Aorta (tissue), 5 donors: Measurements from ENCODE around the gene PCNA. TPM values are rescaled to one million over a fixed set of nuclear protein-coding genes. Genes with fewer than 3 reads are reported as not detected.
A peak's percentile ranks its signal among the peaks of the same experiment; 100 is the strongest.

ENCODE experiments used
- ATAC-seq: fragments of 200-7000 bp; cut with Tn5 transposase; one replicate; pipeline ENCODE4 v1.9.1; 2022; ENCODE audit warnings: moderate library complexity; ENCODE audit not compliant: low FRiP score
- DNase-seq, 2 donors: peaks; one replicate each; pipeline ENCODE4 v3.0.0-alpha.2; 2020
- H3K27ac ChIP-seq, 2 donors: one replicate each; pipeline ENCODE4 v1.5.1; 2013; ENCODE audit warnings: low read length in 2 of 2, mild to moderate bottlenecking in 2 of 2, moderate library complexity in 2 of 2, control low read depth in 1 of 2, inconsistent platforms in 1 of 2, low read depth in 1 of 2
- H3K27me3 ChIP-seq, 2 donors: one replicate each; pipeline ENCODE4 v1.6.1; 2013; ENCODE audit warnings: control low read depth in 1 of 2, low read length in 1 of 2, mild to moderate bottlenecking in 1 of 2, moderate library complexity in 1 of 2; ENCODE audit not compliant: insufficient read depth in 2 of 2, control insufficient read depth in 1 of 2
- H3K36me3 ChIP-seq, 2 donors: one replicate each; pipeline ENCODE4 v1.6.1; 2013; ENCODE audit warnings: control low read depth in 1 of 2, low read length in 1 of 2, mild to moderate bottlenecking in 1 of 2; ENCODE audit not compliant: insufficient read depth in 2 of 2, control insufficient read depth in 1 of 2
- H3K4me1 ChIP-seq, 2 donors: one replicate each; pipeline ENCODE4 v1.6.1; 2013; ENCODE audit warnings: low read length in 2 of 2, control low read depth in 1 of 2, mild to moderate bottlenecking in 1 of 2, moderate library complexity in 1 of 2; ENCODE audit not compliant: insufficient read depth in 2 of 2, control insufficient read depth in 1 of 2
- H3K4me3 ChIP-seq, 2 donors: one replicate each; pipeline ENCODE4 v1.5.1; 2013; ENCODE audit warnings: low read length in 2 of 2, control low read depth in 1 of 2, mild to moderate bottlenecking in 1 of 2
- H3K9me3 ChIP-seq: one replicate; pipeline ENCODE4 v1.6.1; 2013; ENCODE audit warnings: mild to moderate bottlenecking, low read length; ENCODE audit not compliant: control insufficient read depth
- WGBS, 2 donors: extraction: QIAGEN DNeasy Blood & Tissue Kit; methylation state at CpG; one replicate each; pipeline ENCODE4 v1.1.7; 2013; 5-methylcytosine and 5-hydroxymethylcytosine counted together
- intact Hi-C, 2 donors: fragments of 100-400 bp; cut with DNase I; formaldehyde crosslinking; loops; one replicate each; pipeline versions ENCODE4 v1.14.2 to v1.15.0; 2022
- polyA plus RNA-seq, 2 donors: library from polyadenylated mRNA; stranded (reverse); fragments of 200-250 nt; gene quantifications; one replicate each; pipeline ENCODE4 v1.2.3, GENCODE V29; 2013
- total RNA-seq, 2 donors: library from RNA; stranded (reverse); fragmentation: NEBNext Ultra II Directional; extraction: Animal tissue kit (Norgen Biotek cat#: 25700); gene quantifications; one replicate each; pipeline ENCODE4 v1.2.1, GENCODE V29; 2021
- donor health status: healthy with polysubstance abuse.
- donor health status: Bipolar disorder and iron deficiency.
- donor health status: DM: no; HTN: no; CAD: no.
- donor health status: DM: no; HTN: no; CAD: no.
- donor health status: DM: yes; HTN: yes; CAD: no.

PCNA gene
- total and polyA plus RNA-seq, 4 donors, result 20.1 to 37.4 (median 28.3) TPM

DNA sequence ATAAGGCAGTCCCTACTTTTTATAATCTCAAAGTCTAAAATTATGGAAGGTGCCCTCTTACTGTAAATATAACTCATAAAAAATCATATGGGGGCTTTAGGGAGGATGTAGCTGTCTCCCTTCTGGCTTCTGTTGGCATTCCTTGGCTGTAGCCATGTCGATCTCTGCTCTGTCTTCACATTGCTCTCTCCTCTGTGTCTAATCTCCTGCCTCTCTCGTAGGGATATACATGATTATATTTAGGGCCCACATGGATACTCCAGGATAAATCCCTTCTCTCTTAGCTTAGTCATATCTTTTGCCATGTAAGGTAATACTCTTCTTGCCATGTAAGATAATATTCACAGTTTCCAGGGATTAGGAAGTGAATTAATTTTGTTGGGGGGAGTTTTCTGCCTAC lies 35.6 kb upstream of the PCNA start:
- Histone ChIP-seq H3K36me3 (no peaks in the 10 kb centered on the region), H3K9me3 (no peaks in the 10 kb centered on the region), H3K4me3 (no peak overlapping the region), H3K27me3 (no peaks in the 10 kb centered on the region), H3K27ac (no peak overlapping the region), H3K4me1 (peaks cover 9 to 11% of the 10 kb centered on the region in 2 donors)
- no peak for DNase-seq
- 59 to 68% methylated on average over 2 of the region's 2 CpGs for WGBS, 2 donors
- intact Hi-C loops, result no loop called here
- ATAC-seq, result no peak

DNA sequence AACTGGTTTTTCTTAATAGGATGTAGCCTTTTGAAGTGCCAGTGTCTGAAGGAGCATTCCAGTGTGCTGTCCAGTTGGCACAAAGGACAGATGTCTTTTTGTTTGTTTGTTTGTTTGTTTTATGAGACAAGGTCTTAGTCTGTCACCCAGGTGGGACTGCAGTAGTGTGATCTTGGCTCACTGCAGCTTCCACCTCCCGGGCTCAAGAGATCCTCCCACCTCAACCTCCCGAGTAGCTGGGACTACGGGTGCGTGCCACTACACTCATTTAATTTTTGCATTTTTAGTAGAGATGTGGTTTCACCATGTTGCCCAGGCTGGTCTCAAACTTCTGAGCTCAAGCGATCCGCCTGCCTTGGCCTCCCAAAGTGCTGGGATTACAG lies 34.8 kb upstream of the PCNA start:
- no peak for ATAC-seq
- H3K36me3 ChIP-seq, result no peaks in the 10 kb centered on the region
- intact Hi-C loops, result no loop called here
- H3K4me3 ChIP-seq, result no peak overlapping the region
- DNase-seq, result no peak
- 95 to 96% methylated on average over 6 of the region's 6 CpGs for WGBS, 2 donors
- no peaks in the 10 kb centered on the region for H3K27me3 ChIP-seq
- peaks cover 11 to 14% of the 10 kb centered on the region in 2 donors for H3K4me1 ChIP-seq
- H3K27ac ChIP-seq, result no peak overlapping the region
- H3K9me3 ChIP-seq, result no peaks in the 10 kb centered on the region

GRCh38 chr20:5153612-5154542 lies 34.1 kb upstream of the PCNA start:
- Histone ChIP-seq H3K4me1 (peaks cover 11 to 16% of the 10 kb centered on the region in 2 donors), H3K36me3 (no peaks in the 10 kb centered on the region), H3K9me3 (no peaks in the 10 kb centered on the region), H3K4me3 (no peak overlapping the region), H3K27ac (peak overlapping the region in 1 of 2 donors; percentile 22), H3K27me3 (no peaks in the 10 kb centered on the region)
- intact Hi-C loops, result no loop called here
- WGBS, 2 donors, result 81 to 84% methylated on average over 5 of the region's 5 CpGs
- ATAC-seq (no peak), DNase-seq (no peak)

DNA sequence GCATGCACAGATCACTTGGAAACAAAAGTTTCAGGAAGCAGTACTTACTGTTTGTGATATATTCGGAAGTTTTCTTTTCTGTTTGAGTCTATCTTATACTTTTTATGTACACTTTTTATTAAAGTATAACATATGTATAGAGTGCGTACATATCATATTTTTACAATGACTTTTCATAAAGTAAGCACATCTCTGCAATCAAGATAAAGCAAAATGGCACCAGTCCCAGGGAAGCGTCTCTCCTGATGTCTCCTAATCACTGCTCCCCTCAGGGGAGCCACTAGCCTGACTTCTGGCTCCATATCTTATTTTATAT lies 33.4 kb upstream of the PCNA start:
- intact Hi-C loops, result no loop called here
- 82 to 90% methylated on average over 3 of the region's 3 CpGs for WGBS, 2 donors

DNA sequence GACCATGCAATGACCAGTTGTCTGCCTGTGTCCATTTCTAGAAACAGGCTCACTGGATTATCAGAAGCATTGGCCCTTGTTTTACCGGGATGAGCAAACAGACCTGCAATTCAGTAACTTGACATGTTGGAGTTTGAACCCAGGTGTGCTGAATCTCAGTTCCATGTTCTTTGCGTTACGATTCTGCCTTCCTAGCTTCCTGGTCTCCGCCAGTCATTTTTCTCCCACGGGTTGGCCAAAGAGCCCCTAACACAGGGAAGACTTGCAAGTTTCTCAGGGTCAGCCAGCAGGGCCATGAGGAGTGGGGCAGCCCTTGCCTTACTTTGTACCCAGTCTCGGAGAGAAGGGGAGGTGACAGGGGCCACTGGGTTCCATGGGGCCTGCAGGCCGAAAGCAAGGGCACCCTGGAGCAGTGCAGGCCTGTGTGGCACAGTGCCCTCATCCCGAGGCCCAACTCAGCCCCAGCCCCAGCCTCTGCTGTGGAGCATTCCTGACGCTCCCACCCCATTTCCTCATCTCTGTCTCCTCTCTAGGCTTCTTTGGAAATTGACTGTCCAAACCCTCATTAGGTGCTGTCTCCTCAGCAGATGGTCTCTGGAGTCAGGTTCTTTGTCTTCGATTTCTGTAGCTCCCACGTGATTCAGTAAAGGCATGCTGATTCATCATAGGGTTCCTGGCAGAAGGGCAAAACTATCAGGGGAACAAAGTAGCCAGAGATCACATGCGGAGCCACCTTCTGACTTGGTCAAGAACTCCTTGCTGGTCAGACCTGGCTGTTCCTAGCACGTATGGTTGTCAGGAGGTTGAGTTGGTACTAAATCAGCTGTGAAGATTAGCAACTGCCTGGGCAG lies 30.7 kb upstream of the PCNA start:
- peaks cover 9 to 19% of the 10 kb centered on the region in 2 donors for H3K4me1 ChIP-seq
- 50 to 55% methylated on average over 13 of the region's 13 CpGs for WGBS, 2 donors
- intact Hi-C loops, result no loop called here

More for the DNA sequence above, 33.4 kb upstream of the PCNA start:
- H3K4me3 ChIP-seq, result no peak overlapping the region
- ATAC-seq (no peak), DNase-seq (no peak)
- no peaks in the 10 kb centered on the region for H3K9me3 ChIP-seq
- H3K27me3 ChIP-seq, result no peaks in the 10 kb centered on the region
- H3K4me1 ChIP-seq, result peaks cover 13 to 22% of the 10 kb centered on the region in 2 donors
- peak overlapping the region in 1 of 2 donors; percentile 22 for H3K27ac ChIP-seq
- no peaks in the 10 kb centered on the region for H3K36me3 ChIP-seq

GRCh38 chr20:5149892-5150225 lies 30.1 kb upstream of the PCNA start:
- DNase-seq, result no peak
- no peak for ATAC-seq
- 79 to 80% methylated on average over 3 of the region's 3 CpGs for WGBS, 2 donors
- Histone ChIP-seq H3K9me3 (no peaks in the 10 kb centered on the region), H3K27me3 (no peaks in the 10 kb centered on the region), H3K4me3 (no peak overlapping the region), H3K4me1 (peaks cover 11 to 23% of the 10 kb centered on the region in 2 donors), H3K36me3 (peaks cover 0 to under 1% of the 10 kb centered on the region in 2 donors), H3K27ac (peak overlapping the region in 1 of 2 donors; percentile 8)
- intact Hi-C loops, result no loop called here

More for the DNA sequence above, 30.7 kb upstream of the PCNA start:
- Histone ChIP-seq H3K27ac (peak overlapping the region in 1 of 2 donors; percentile 8), H3K9me3 (no peaks in the 10 kb centered on the region), H3K4me3 (no peak overlapping the region), H3K27me3 (no peaks in the 10 kb centered on the region), H3K36me3 (no peaks in the 10 kb centered on the region)
- ATAC-seq (peak; percentile 23), DNase-seq (no peak)

DNA sequence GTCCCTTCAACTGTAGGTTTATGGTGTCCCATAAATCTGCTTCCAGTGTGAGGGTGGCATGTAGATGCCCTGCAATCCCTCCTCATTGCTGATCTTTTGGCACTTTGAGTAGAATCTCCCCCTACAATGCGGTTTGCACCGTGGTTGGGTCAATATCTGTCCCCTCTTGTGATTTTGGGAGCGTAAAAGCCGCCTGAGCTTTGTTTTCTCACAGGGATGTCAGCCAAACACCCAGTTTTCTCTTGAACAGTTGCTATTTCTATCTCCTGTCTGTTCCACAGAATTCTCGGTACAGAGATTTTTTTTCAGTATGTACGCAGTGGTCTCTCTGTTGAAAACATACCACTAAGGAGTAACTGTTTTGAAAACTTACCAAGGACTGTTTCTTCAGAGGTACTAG lies 28.8 kb upstream of the PCNA start:
- peak overlapping the region; percentile 4 to 18 for H3K4me3 ChIP-seq
- intact Hi-C loops, result no loop called here
- peaks cover 0 to 2% of the 10 kb centered on the region in 2 donors for H3K36me3 ChIP-seq
- ATAC-seq (peak; percentile 61), DNase-seq (no peak)
- 5% methylated on average over 6 of the region's 6 CpGs for WGBS, 2 donors
- H3K9me3 ChIP-seq, result no peaks in the 10 kb centered on the region
- H3K4me1 ChIP-seq, result peaks cover 13 to 26% of the 10 kb centered on the region in 2 donors
- H3K27ac ChIP-seq, result peak overlapping the region; percentile 86 to 96
- H3K27me3 ChIP-seq, result no peaks in the 10 kb centered on the region

GRCh38 chr20:5146871-5147592 lies 27.3 kb upstream of the PCNA start:
- 65 to 66% methylated on average over 2 of the region's 2 CpGs for WGBS, 2 donors
- no peak for ATAC-seq
- Histone ChIP-seq H3K27ac (peak overlapping the region in 1 of 2 donors; percentile 25), H3K4me1 (peaks cover 13 to 23% of the 10 kb centered on the region in 2 donors), H3K27me3 (no peaks in the 10 kb centered on the region), H3K9me3 (no peaks in the 10 kb centered on the region), H3K36me3 (peaks cover 0 to 2% of the 10 kb centered on the region in 2 donors), H3K4me3 (no peak overlapping the region)
- DNase-seq, result no peak
- intact Hi-C loops, result no loop called here
